HG03280 (cell line): ENCODE results near the gene NPHS1.
"Not testable (repeated sequence)": the region's sequence is repeated elsewhere in the genome, so short reads cannot be mapped to it uniquely, and the experiment has no call there.

ENCODE experiments used
- ATAC-seq: cut with Tn5 transposase; IDR thresholded peaks from one replicate; pipeline ENCODE4 v1.9.1; 2021; ENCODE audit warnings: mild to moderate bottlenecking, moderate library complexity; ENCODE audit not compliant: unreplicated experiment

NPHS1 gene

DNA sequence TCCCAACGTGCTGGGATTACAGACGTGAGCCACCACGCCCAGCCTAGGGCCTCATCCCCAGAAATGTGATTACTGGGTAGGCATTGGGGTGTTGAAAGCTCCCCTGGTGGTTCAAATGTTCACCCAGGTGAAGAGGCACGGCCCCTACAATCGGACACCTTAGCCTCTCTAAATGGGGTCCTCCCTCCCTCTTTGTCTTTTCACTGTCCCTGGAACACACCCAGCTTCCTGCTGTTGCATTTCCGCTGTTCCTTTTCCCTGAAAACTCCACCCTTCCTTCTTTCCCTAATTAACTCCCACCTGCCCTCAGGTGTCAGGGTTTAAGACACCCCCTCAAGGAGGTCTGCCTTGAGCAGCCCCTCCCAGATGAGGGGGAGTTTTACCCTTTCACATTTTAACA, 36.0 kb downstream of the NPHS1 start:
- ATAC-seq: no peak

DNA sequence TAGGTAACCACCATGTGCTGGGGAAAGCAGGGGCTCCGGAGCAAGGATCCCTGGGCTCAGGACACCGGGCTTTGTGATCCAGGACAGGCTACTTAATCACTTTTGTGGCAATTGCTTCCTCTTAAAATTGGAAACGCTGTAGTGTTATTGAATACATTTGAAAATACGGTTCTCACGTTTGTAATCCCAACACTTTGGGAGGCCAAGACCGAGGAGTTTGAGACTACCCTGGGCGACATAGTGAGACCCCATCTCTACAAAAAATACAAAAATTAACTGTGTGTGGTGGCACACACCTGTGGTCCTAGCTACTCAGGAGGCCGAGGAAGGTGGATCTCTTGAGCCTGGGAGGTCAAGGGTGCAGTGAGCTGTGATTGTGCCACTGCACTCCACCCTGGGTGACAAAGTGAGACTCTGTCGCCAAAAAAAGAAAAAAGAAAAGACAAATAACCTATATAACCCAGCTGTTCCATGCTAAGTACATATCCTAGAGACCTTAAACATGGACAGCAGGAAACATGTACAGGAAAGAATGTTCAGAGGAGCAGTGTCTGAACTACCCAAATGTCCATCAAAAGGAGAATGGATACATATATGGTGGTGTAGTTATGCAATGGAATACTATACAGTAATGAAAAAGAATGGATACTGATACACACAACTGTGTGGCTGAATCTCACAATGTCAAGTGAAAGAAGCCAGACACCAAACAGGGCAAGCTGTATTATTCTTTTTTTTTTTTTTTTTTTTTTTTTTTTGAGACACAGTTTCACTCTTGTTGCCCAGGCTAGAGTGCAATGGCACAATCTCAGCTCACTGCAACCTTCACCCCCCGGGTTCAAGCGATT, 39.0 kb downstream of the NPHS1 start:
- ATAC-seq: no peak

- no peak for ATAC-seq
These were observed 39.9 kb downstream of the NPHS1 start, which contains the start of gene PRODH2 for GRCh38 chr19:35812220-35813042. PRODH2 (minus strand) TSS chr19:35812845; CDS start chr19:35812805, 40 bp downstream.

- no peak for ATAC-seq
These were observed 40.7 kb downstream of the NPHS1 start for GRCh38 chr19:35811317-35812219.

GRCh38 chr19:35807633-35808032, 44.7 kb downstream of the NPHS1 start:
- no peak for ATAC-seq

DNA sequence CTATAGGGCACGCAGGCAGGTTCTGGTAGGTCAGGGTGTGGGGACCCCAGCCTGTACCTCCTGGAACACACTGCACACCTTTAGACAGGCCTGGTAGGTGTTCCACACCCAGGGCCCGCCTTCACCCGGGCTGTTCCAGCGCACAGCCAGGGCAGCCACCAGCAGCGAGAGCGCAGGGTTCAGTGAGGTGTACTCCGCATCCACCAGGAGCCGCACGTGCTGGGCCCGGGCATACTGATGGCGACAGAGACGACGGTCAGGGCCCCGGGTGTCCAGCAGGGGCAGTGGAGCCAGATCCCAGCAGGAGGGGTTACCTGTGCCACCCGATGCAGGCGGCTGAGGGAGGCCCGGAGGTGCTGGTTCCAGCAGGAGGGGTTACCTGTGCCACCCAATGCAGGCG, 45.7 kb downstream of the NPHS1 start:
- no peak for ATAC-seq

DNA sequence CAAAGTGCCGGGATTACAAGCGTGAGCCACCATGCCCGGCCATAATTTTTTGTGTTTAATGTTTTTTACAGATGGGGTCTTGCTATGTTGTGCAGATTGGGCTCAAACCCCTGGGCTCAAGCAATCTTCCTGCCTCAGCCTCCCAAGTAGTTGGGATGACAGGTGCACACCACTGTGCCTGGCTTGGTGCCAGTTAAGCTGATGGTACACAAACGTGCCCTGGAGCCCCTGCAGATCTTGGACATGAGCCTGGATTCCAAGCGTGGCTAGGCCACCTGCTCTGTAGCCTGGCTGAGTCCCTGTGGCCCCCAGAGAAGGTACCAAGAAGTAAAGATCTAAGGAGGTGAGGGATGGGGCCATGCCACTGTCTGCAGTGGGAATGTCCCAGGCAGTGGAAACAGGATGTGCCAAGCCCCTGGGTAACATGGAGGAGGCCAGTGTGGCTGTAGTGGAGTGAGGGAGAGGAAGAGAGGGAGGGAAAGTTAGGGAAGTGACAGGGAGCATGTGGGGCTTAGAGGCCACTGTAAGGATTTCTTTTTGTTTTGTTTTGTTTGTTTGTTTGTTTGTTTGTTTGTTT, 46.7 kb downstream of the NPHS1 start:
- ATAC-seq: no peak

DNA sequence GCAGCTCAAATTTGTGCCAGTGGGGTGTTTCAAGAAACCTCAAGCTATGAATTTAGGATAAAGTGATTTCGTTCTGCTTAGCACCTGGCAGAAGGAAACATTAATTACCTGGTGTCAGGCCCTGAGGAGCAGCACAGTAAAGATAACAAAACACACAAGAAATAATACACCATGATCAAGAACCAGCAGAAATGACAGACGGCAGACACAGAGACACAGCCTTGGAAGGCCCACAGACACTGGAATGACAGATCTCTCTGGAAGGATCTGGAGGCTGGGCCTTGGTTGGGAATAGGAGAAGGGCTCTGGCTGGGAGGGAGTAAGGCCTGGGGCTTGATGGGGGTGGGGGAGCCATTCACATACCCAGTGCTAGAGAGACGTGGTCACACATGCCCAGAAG, 50.5 kb downstream of the NPHS1 start:
- no peak for ATAC-seq

DNA sequence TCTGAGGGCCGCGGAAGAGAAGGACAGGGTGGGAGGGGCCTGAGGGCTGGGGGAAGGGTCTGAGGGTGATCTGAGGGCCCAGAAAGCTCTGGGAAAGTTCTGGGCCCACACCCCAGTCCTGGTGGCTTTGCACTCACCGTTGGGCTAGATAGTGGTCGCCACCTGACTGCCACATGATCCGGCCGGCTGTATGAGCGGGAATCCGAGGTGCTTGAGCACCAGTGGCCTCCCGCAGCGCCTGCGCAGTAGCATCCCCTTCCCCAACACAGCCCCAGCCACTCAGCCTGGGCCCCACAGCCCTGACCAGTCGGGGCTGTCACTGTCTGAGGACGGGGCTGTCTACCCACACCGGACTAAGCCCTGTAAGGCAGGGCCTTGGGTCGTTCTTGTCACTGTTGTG, 54.6 kb downstream of the NPHS1 start:
- ATAC-seq: no peak

GRCh38 chr19:35796645-35797542, 55.4 kb downstream of the NPHS1 start:
- no peak for ATAC-seq

- not testable (repeated sequence) for ATAC-seq
These were observed 56.7 kb downstream of the NPHS1 start for GRCh38 chr19:35795564-35795963.

DNA sequence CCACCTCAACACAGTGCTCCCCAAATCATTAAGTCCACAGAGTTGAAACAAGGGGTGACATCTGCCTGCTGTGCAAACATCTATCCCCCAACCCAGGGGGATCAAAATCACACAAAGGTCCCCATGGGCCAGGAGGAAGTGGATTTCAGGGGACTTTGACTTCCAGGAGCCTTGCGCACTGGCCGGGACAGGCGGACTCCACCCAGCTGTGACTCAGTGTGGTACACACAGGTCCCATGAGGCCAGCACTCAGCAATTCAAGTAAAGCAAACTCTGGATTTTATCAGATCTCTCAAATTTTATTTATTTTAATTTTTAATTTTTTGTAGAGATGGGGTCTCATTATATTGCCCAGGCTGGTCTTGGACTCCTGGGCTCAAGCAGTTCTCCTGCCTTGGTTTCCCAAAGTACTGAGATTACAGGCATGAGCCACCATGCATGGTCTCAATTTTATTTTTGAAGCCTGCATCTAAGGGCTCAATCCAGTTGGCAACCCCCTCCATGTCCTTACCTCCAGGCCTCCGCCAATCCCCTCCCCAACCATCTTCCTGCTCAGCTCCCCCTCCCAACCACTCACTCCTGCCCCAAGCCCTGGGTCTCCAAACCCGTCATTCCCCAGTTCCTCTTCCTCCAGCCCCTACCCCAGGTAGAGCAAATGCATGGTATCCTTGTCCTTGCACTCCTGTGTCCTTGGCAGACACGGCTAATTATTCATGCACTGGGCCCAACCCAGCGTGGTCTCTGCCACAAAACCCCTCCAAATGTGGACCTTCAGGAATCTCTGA, 58.7 kb downstream of the NPHS1 start:
- no peak for ATAC-seq

DNA sequence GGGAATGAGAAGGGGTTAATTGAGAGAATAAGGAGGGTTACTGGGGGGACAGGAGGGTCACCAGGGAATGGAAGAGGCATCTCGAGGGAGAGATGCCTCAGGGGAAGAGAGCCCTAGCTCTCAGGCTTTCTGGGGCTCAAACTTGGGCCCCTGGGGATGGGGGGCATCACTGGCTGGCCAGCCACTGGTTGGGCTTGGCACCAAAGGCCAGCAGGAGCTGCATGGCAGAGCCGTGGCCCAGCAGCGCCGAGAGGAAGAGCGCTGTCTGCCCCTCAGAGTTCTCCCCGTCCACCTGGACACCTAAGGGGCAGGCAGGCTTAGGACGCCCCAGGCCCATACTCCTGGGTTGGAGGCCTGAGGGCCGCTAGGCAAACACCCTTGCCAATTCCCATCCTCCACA, 59.4 kb downstream of the NPHS1 start:
- no peak for ATAC-seq

DNA sequence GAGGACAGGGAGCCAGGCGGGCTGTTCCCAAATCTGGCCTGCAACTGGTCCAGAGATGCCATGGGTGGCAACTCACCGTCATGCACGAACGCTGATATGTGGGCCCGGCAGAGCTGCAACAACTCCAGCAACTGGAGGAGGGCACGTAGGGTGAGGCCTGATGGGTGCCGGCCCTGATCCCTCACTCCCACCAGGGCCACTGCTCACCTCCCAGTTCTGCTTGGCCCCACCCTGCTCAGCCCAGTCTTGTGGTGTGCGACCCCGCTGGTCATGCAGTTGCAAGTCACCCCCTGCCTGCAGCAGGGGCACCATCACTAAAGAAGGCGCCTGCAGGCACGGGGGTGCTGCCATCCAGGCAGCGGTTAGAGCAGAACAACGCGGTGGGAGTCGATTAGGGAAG, 60.0 kb downstream of the NPHS1 start:
- no peak for ATAC-seq

- ATAC-seq: no peak
These were observed 60.5 kb downstream of the NPHS1 start for GRCh38 chr19:35791814-35792279.

DNA sequence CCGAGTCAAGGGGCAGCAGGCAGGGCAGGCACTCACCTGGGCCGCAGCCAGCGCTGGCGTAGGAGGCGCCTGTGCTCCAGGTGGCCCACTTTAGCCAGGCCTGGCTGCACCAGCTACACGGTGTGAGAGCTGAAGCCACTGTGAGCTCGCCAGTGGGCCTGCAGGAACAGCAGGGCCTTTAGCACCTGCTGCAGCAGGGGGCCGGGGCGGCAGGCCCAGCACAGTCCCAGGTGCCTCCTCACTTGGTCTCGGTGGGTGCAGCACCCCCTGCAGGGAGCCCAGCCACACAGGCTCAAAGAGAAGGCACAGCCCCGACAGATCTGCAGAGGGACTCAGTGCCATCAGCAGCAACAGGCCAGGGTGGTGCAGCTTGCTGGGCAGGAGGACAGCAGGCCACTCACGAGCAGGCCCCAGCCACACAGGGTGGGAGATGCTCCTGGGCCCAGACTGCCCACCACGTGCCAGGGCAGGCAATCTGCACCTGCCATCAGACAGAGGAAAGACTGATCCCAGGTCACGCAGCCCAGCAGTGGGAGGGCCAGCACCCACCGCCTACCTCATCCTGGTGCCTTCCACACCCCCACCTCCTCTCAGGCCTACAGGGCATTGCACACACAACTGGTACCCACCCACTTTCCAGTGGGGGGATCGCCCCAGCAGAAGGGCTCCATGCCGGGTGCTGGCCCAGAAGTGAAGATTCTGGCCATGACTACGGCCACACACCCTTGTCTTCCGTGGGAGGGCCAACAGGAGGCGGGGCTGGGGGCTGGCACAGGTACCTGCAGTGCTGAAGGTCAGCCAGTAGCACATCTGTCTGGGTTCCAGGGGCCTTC, 61.1 kb downstream of the NPHS1 start:
- no peak for ATAC-seq

- no peak for ATAC-seq
These were observed 62.0 kb downstream of the NPHS1 start for GRCh38 chr19:35789978-35790944.
